AG04450 (cell line): ENCODE data around the gene LYPD1. TPM values are rescaled to one million over a fixed set of nuclear protein-coding genes. Genes with fewer than 3 reads are reported as not detected.

Source experiments
- CTCF ChIA-PET: fragments of 300-600, 350-600 bp; formaldehyde crosslinking; extraction: SDS; loops from one replicate; lab custom pipeline; 2022; ENCODE audit warnings: antibody characterized with exemption, inconsistent platforms; lab: Charles Lee
- POLR2A ChIA-PET: fragments of 350-600 bp; formaldehyde crosslinking; extraction: SDS; loops from one replicate; lab custom pipeline; 2021; ENCODE audit warnings: antibody characterized with exemption, inconsistent platforms; lab: Yijun Ruan, JAX
- DNase-seq: peaks from one replicate; pipeline ENCODE4 v3.0.0-alpha.2; 2011; ENCODE audit warnings: low read depth, low spot score
- H3K27ac ChIP-seq: one replicate; pipeline ENCODE4 v1.5.1; 2012; ENCODE audit warnings: low read depth, low read length, control low read depth
- H3K27me3 ChIP-seq: one replicate; pipeline ENCODE4 v1.6.0; 2012; ENCODE audit warnings: low read length; ENCODE audit not compliant: control insufficient read depth, insufficient read depth
- H3K4me3 ChIP-seq: 2 replicates; pipeline ENCODE4 v1.5.1; 2011; ENCODE audit warnings: mild to moderate bottlenecking, low read depth, low read length, control low read depth
- H3K9me3 ChIP-seq: 2 replicates; pipeline ENCODE4 v1.5.1; 2012; ENCODE audit warnings: low read length; ENCODE audit not compliant: control insufficient read depth, insufficient read depth
- CTCF ChIP-seq: IDR thresholded peaks from 2 replicates; pipeline ENCODE4 v1.5.1; 2011; ENCODE audit warnings: low read depth, low read length, control low read depth, inconsistent platforms
- polyA plus RNA-seq: library from polyadenylated mRNA; depleted of rRNA; stranded (reverse); fragments of >200 nt; gene quantifications from 2 replicates; pipeline ENCODE4 v1.2.3, GENCODE V29; 2011

LYPD1 gene
- polyA plus RNA-seq, 1 experiment: 60.3 TPM

DNA sequence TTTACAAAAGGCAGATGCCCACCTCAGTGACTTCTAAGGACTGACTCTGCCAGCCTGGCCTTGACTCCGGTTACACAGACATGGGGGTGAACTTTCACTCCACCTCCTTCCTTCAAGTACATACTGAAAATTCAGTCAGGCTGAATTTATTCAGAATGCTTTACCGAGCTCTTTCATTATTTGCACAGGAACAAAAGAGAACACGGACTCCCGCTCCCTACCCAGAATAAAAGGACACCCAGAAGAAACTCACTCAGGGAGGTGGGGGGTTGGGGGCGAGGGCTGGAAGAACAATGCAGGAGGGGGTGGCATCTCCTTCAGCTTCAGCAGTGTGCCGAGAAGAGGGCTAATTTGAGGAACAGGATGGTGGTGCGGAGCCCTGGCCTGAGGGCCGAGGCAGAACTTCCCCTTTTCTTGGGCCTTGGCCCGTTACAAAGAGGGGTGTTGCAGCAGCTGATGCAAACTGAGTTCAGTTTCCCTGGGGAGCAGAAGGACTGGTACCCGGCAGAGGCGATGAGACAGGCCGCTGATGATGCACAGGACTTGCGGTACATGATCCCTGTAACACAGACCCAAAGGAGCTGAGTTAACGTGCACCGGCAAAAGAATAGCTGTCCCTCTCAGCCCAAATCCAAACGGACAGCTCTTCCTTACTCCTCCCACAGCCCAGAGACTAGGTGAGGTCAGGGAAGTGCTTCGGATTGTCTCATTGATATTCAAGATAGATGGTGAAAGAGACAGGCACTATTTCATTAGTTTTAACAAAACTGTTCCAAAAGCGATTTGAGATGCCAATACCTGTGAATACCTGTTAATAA, 24.1 kb downstream of the LYPD1 start:
- no peak overlapping the region for H3K27ac ChIP-seq
- TF ChIP-seq CTCF: no peak
- ChIA-PET CTCF (interaction anchor here (2.0 kb wide), 1 partner anchor 99 kb away, joined by 6 read pairs; no protein-coding TSS in a partner anchor), POLR2A (no interaction called here)
- H3K27me3 ChIP-seq: no peaks in the 10 kb centered on the region
- H3K9me3 ChIP-seq: peaks cover 3% of the 10 kb centered on the region; the same call in 1 of the 2 replicates
- DNase-seq: no peak
- no peak overlapping the region for H3K4me3 ChIP-seq

DNA sequence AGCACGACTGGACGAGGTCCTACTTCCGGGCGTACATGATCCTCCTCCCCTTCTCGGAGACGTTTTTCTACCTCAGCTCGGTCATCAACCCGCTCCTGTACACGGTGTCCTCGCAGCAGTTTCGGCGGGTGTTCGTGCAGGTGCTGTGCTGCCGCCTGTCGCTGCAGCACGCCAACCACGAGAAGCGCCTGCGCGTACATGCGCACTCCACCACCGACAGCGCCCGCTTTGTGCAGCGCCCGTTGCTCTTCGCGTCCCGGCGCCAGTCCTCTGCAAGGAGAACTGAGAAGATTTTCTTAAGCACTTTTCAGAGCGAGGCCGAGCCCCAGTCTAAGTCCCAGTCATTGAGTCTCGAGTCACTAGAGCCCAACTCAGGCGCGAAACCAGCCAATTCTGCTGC, 24.8 kb downstream of the LYPD1 start:
- peaks cover 3% of the 10 kb centered on the region; the same call in 1 of the 2 replicates for H3K9me3 ChIP-seq
- no peak overlapping the region for H3K27ac ChIP-seq
- H3K27me3 ChIP-seq: no peaks in the 10 kb centered on the region
- DNase-seq: no peak
- no peak for TF ChIP-seq CTCF
- no peak overlapping the region for H3K4me3 ChIP-seq
- ChIA-PET CTCF (interaction anchor here (2.0 kb wide), 1 partner anchor 98 kb away, joined by 6 read pairs; no protein-coding TSS in a partner anchor), POLR2A (no interaction called here)

DNA sequence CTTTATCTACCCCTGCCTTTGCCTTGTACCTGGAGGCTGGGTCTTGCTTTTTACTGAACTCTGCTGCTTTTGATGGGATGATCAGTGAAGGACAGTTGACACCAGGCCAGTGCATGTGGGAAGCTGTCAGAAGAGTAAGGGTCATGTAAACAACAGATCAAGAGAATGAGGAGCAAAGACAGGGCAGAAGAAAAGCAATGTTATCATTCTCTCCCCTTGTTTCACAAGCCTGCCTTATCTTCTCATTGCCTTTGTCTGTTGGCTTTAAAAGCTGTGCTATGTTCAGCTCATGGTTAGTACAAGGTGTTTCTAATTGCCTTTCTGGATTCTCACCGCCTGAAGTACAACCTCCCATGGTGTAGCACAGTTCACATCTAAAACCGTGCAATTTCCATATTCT, 27.6 kb downstream of the LYPD1 start:
- TF ChIP-seq CTCF: no peak
- no peak overlapping the region for H3K4me3 ChIP-seq
- ChIA-PET POLR2A (no interaction called here), CTCF (interaction anchor here (0.9 to 1.5 kb wide), 2 partner anchors 9 to 95 kb away, joined by 3 to 6 read pairs; no protein-coding TSS in a partner anchor)
- peaks cover 3% of the 10 kb centered on the region; the same call in 1 of the 2 replicates for H3K9me3 ChIP-seq
- no peaks in the 10 kb centered on the region for H3K27me3 ChIP-seq
- no peak for DNase-seq
- H3K27ac ChIP-seq: no peak overlapping the region

DNA sequence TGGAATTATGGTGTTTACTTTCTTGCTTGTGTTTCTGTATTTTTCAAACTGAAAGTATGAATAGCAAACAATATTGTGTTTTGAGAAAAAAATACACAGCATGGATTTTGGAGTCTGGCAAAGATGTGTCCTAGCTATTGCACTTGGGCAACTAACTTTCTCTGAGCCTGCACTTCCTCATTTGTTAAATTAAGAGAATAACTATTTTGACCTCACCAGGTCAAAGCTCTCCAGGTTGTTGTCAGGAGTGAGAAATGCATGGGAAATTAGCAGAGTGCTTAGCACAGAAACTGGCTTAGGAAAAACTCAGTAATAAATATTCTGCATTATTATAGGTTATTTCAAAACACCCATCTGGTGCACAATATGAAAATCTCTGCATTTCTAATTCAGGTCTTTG, 28.2 kb downstream of the LYPD1 start:
- TF ChIP-seq CTCF: no peak
- H3K4me3 ChIP-seq: no peak overlapping the region
- ChIA-PET CTCF (interaction anchor here (0.9 to 1.5 kb wide), 2 partner anchors 10 to 95 kb away, joined by 3 to 6 read pairs; no protein-coding TSS in a partner anchor), POLR2A (no interaction called here)
- DNase-seq: no peak
- H3K27me3 ChIP-seq: no peaks in the 10 kb centered on the region
- H3K9me3 ChIP-seq: peaks cover 3% of the 10 kb centered on the region; the same call in 1 of the 2 replicates
- H3K27ac ChIP-seq: no peak overlapping the region

DNA sequence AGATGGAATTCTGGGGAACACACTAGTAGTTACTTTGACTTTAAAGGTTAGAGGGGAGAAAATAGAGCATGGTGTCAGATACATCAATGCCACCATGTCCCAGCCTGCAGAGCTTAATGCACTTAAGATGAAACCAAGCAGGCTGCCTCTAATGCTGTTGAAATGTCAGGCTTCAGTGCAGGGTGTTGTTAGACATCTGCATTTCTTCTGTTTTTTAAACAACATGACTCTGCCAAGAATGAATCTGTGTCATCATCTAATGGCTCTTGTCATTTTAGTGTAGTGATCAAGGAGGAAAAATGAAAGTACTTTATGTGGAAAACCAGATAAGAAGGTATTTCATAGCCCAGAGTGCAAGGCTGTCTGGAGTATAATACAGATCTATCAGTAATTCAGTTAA, 29.9 kb downstream of the LYPD1 start:
- TF ChIP-seq CTCF: no peak
- Histone ChIP-seq H3K4me3 (no peak overlapping the region), H3K9me3 (peaks cover under 1% of the 10 kb centered on the region; the same call in 1 of the 2 replicates), H3K27me3 (no peaks in the 10 kb centered on the region), H3K27ac (no peak overlapping the region)
- POLR2A ChIA-PET: no interaction called here
- CTCF ChIA-PET: no interaction called here
- no peak for DNase-seq
